Measurements from ENCODE around the gene PML.

The PML gene

GRCh38 chr15:74032046-74032445 lies 37.5 kb downstream of the PML start:
- no peak overlapping the region for H3K27ac ChIP-seq (ENCODE audit: low read depth, low read length)
- H3K27me3 ChIP-seq (ENCODE audit: control insufficient read depth in 1 of 2, insufficient read depth in 2 of 2, low read length in 2 of 2) = no peaks in the 10 kb centered on the region
- H3K4me3 ChIP-seq (ENCODE audit: low read depth in 1 of 2, low read length in 2 of 2) = no peak overlapping the region
- no peak overlapping the region for H3K9ac ChIP-seq (ENCODE audit: low read depth in 1 of 2, low read length in 2 of 2)
- H3K9me3 ChIP-seq (ENCODE audit: control insufficient read depth in 1 of 2, low read length in 2 of 2) = no peaks in the 10 kb centered on the region
- H3K36me3 ChIP-seq (ENCODE audit: control insufficient read depth in 1 of 2, insufficient read depth in 2 of 2, low read length in 2 of 2) = peaks cover 33 to 63% of the 10 kb centered on the region in 2 donors
- peaks cover 0 to 10% of the 10 kb centered on the region in 2 donors for H3K4me1 ChIP-seq (ENCODE audit: control insufficient read depth in 1 of 2, insufficient read depth in 2 of 2, low read length in 2 of 2)

- no peak overlapping the region for H3K4me3 ChIP-seq (ENCODE audit: low read depth in 1 of 2, low read length in 2 of 2)
- H3K9ac ChIP-seq (ENCODE audit: low read depth in 1 of 2, low read length in 2 of 2) = no peak overlapping the region
- H3K27ac ChIP-seq (ENCODE audit: low read depth, low read length) = no peak overlapping the region
- no peaks in the 10 kb centered on the region for H3K9me3 ChIP-seq (ENCODE audit: control insufficient read depth in 1 of 2, low read length in 2 of 2)
- peaks cover 0 to 7% of the 10 kb centered on the region in 2 donors for H3K4me1 ChIP-seq (ENCODE audit: control insufficient read depth in 1 of 2, insufficient read depth in 2 of 2, low read length in 2 of 2)
- H3K36me3 ChIP-seq (ENCODE audit: control insufficient read depth in 1 of 2, insufficient read depth in 2 of 2, low read length in 2 of 2) = peaks cover 34 to 60% of the 10 kb centered on the region in 2 donors
- no peaks in the 10 kb centered on the region for H3K27me3 ChIP-seq (ENCODE audit: control insufficient read depth in 1 of 2, insufficient read depth in 2 of 2, low read length in 2 of 2)
Measured at GRCh38 chr15:74032606-74033561, 38.4 kb downstream of the PML start.

GRCh38 chr15:74034206-74034755 lies 39.8 kb downstream of the PML start:
- H3K9ac ChIP-seq (ENCODE audit: low read depth in 1 of 2, low read length in 2 of 2) = no peak overlapping the region
- H3K9me3 ChIP-seq (ENCODE audit: control insufficient read depth in 1 of 2, low read length in 2 of 2) = no peaks in the 10 kb centered on the region
- no peak overlapping the region for H3K4me3 ChIP-seq (ENCODE audit: low read depth in 1 of 2, low read length in 2 of 2)
- peaks cover 0 to 15% of the 10 kb centered on the region in 2 donors for H3K4me1 ChIP-seq (ENCODE audit: control insufficient read depth in 1 of 2, insufficient read depth in 2 of 2, low read length in 2 of 2)
- no peak overlapping the region for H3K27ac ChIP-seq (ENCODE audit: low read depth, low read length)
- peaks cover 34 to 55% of the 10 kb centered on the region in 2 donors for H3K36me3 ChIP-seq (ENCODE audit: control insufficient read depth in 1 of 2, insufficient read depth in 2 of 2, low read length in 2 of 2)
- no peaks in the 10 kb centered on the region for H3K27me3 ChIP-seq (ENCODE audit: control insufficient read depth in 1 of 2, insufficient read depth in 2 of 2, low read length in 2 of 2)

DNA sequence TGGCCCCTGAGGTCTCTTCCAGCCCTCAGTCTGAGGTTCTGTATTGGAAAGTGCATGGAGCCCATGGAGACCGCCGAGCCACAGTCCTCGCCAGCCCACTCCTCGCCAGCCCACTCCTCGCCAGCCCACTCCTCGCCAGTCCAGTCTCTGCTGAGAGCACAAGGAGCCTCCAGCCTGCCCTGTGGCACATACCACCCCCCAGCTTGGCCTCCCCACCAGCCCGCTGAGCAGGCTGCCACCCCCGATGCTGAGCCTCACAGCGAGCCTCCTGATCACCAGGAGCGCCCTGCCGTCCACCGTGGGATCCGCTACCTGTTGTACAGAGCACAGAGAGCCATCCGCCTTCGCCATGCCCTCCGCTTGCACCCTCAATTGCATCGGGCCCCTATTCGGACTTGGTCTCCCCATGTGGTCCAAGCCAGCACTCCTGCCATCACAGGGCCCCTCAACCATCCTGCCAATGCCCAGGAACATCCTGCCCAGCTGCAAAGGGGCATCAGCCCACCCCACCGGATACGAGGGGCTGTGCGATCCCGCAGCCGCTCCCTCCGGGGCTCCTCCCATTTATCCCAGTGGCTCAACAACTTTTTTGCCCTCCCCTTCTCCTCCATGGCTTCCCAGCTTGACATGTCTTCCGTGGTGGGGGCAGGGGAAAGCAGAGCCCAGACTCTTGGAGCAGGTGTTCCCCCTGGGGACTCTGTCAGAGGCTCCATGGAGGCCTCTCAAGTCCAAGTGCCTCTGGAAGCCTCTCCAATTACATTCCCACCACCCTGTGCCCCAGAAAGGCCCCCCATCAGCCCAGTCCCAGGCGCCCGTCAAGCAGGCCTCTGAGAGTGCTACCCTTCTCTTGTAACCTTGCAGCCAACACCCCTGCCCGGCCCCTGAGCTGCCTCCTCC lies 40.9 kb downstream of the PML start:
- Histone ChIP-seq H3K9me3 (ENCODE audit: control insufficient read depth in 1 of 2, low read length in 2 of 2) (no peaks in the 10 kb centered on the region), H3K27ac (ENCODE audit: low read depth, low read length) (no peak overlapping the region), H3K36me3 (ENCODE audit: control insufficient read depth in 1 of 2, insufficient read depth in 2 of 2, low read length in 2 of 2) (peaks cover 34 to 55% of the 10 kb centered on the region in 2 donors), H3K27me3 (ENCODE audit: control insufficient read depth in 1 of 2, insufficient read depth in 2 of 2, low read length in 2 of 2) (no peaks in the 10 kb centered on the region), H3K9ac (ENCODE audit: low read depth in 1 of 2, low read length in 2 of 2) (no peak overlapping the region), H3K4me3 (ENCODE audit: low read depth in 1 of 2, low read length in 2 of 2) (no peak overlapping the region), H3K4me1 (ENCODE audit: control insufficient read depth in 1 of 2, insufficient read depth in 2 of 2, low read length in 2 of 2) (peaks cover 0 to 22% of the 10 kb centered on the region in 2 donors)

DNA sequence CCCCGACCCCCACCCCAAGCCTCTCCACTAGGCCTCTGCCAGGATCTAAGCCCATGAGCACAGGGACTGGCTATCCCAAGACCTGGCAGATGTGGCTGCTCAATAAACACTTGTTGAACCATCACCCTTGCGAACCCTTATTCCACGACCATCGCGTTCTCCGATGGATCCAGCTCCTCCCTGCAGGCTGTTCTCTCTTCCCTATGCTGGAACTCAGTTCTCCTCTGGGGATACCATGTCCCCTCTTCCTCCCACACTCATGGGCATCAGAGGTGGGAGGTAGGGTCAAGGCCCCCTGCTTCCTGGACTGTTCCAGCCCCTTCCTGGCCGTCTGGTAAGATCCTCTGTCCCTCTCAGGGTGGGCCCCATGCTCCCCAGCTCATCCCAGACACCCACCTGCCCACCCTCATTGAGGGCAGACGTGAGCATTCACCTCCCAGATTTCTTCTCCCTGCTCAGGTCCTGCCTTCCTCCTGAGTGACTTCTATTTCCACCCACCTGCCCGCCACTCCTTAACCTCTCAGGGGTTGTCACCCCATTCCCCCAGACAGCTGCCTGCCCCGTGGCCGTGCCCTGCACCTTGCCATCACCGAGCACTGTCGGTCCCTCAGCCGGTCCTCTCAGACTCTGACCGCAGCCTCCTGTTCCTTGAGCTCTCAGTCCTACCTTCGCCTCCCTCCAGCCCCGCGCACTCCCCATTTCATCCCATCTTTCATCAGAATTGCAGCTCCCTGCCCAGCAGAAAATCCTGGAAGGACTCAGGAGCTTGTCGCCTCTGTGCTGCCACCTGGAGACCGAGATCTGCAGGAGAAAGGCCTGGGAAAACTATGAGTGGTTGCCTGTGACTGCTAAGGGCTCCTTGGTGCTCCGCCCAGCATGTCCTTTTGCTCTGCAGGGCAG lies 42.0 kb downstream of the PML start:
- Histone ChIP-seq H3K4me3 (ENCODE audit: low read depth in 1 of 2, low read length in 2 of 2) (no peak overlapping the region), H3K27me3 (ENCODE audit: control insufficient read depth in 1 of 2, insufficient read depth in 2 of 2, low read length in 2 of 2) (no peaks in the 10 kb centered on the region), H3K9me3 (ENCODE audit: control insufficient read depth in 1 of 2, low read length in 2 of 2) (no peaks in the 10 kb centered on the region), H3K4me1 (ENCODE audit: control insufficient read depth in 1 of 2, insufficient read depth in 2 of 2, low read length in 2 of 2) (peaks cover 0 to 22% of the 10 kb centered on the region in 2 donors), H3K27ac (ENCODE audit: low read depth, low read length) (no peak overlapping the region), H3K36me3 (ENCODE audit: control insufficient read depth in 1 of 2, insufficient read depth in 2 of 2, low read length in 2 of 2) (peaks cover 34 to 58% of the 10 kb centered on the region in 2 donors), H3K9ac (ENCODE audit: low read depth in 1 of 2, low read length in 2 of 2) (no peak overlapping the region)

DNA sequence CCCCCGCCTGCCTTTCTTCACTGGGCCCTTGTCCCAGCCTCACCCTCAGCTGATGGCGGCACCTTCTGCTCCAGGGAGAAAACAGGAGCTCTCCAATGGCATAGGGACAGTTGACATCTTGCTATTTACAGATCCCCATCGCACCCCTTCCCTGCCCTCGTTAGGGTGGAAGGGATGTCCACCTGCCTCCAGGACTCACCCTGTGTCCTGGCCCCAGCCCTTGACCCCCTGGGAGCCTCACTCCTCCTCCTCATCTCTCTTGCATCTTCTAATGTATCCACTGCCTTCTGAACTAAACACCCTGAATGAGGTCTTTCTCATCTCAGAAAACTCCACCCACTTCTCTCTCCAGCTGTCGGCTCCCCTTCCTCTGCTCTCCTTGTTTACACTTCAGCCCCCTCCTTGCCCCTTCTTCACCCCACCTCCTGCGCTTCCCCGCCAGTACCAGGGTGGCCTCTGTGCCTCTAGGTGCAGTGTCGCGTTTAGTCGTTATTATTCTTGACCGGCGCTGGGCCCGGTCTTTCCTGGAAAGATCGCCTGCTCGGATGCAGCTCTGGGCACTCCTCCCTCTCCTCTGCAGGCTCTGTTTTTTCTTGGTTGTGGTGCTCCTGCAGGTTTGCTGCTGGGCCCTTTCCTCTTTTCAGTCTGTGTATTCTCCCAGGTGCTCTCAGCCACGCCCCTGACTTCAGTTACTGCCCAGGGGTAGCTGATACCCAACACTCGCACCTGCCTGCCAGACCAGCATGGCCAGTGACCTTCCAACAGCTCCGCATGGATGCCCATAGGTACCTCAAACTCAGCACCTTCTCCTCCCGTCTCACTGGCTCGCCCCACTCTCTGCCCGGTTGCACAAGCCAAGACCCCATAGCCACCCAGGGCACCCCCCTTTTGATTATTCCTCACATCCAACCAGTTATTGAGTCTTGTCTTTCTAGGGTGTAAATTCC lies 42.9 kb downstream of the PML start:
- no peak overlapping the region for H3K4me3 ChIP-seq (ENCODE audit: low read depth in 1 of 2, low read length in 2 of 2)
- H3K4me1 ChIP-seq (ENCODE audit: control insufficient read depth in 1 of 2, insufficient read depth in 2 of 2, low read length in 2 of 2) = peaks cover 0 to 28% of the 10 kb centered on the region in 2 donors
- no peak overlapping the region for H3K9ac ChIP-seq (ENCODE audit: low read depth in 1 of 2, low read length in 2 of 2)
- no peaks in the 10 kb centered on the region for H3K27me3 ChIP-seq (ENCODE audit: control insufficient read depth in 1 of 2, insufficient read depth in 2 of 2, low read length in 2 of 2)
- peaks cover 33 to 51% of the 10 kb centered on the region in 2 donors for H3K36me3 ChIP-seq (ENCODE audit: control insufficient read depth in 1 of 2, insufficient read depth in 2 of 2, low read length in 2 of 2)
- H3K27ac ChIP-seq (ENCODE audit: low read depth, low read length) = no peak overlapping the region
- no peaks in the 10 kb centered on the region for H3K9me3 ChIP-seq (ENCODE audit: control insufficient read depth in 1 of 2, low read length in 2 of 2)

DNA sequence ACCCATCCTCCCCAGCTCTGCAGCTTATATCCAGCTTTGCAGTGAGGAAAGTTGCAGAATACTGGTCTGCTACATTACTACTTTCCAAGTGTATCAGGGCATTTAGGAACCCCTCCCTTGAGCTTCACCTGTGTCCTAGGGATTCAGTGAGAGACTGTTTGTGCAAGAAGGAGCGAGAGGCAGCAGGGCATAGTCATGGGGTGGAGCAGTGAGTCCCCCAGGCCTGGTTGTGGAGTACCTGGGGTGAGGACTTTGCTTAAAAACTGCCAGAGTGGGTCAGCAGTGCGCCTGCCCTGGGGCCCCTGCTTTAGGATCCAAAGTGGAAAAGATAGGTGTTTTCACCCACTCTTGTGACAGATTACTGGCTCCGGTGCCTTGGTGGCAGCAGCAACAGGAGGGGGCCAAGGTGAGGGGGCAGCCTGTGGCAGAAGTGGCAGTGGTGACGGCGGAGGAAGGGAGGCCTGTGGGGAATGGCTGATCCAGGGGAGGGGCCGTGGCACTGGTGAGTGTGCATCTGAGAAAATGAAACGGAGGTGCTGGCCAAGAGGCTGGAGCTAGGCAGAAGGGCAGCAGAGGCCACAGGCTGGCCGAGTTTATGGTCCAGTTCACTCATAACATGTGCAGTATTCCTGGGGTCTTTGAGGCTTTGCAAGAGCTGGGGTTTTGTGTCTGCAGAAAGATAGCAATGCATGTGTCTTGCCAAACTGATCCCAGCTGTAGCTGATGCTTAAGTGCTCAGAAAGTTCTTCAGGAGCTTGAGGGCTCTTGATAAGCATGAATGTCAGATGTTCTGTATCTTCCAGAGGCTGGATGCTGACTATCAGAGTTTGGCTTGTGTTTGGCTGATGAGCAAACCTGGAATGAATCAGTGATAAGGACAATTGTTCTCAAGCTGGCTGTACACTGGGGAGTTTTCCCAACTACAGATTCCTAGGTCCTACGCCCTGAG lies 44.5 kb downstream of the PML start:
- Histone ChIP-seq H3K27me3 (ENCODE audit: control insufficient read depth in 1 of 2, insufficient read depth in 2 of 2, low read length in 2 of 2) (no peaks in the 10 kb centered on the region), H3K9me3 (ENCODE audit: control insufficient read depth in 1 of 2, low read length in 2 of 2) (no peaks in the 10 kb centered on the region), H3K4me3 (ENCODE audit: low read depth in 1 of 2, low read length in 2 of 2) (no peak overlapping the region), H3K9ac (ENCODE audit: low read depth in 1 of 2, low read length in 2 of 2) (no peak overlapping the region), H3K27ac (ENCODE audit: low read depth, low read length) (no peak overlapping the region), H3K36me3 (ENCODE audit: control insufficient read depth in 1 of 2, insufficient read depth in 2 of 2, low read length in 2 of 2) (peaks cover 27 to 48% of the 10 kb centered on the region in 2 donors), H3K4me1 (ENCODE audit: control insufficient read depth in 1 of 2, insufficient read depth in 2 of 2, low read length in 2 of 2) (peaks cover 0 to 31% of the 10 kb centered on the region in 2 donors)

- H3K9me3 ChIP-seq (ENCODE audit: control insufficient read depth in 1 of 2, low read length in 2 of 2) = no peaks in the 10 kb centered on the region
- peaks cover 22 to 41% of the 10 kb centered on the region in 2 donors for H3K36me3 ChIP-seq (ENCODE audit: control insufficient read depth in 1 of 2, insufficient read depth in 2 of 2, low read length in 2 of 2)
- H3K4me1 ChIP-seq (ENCODE audit: control insufficient read depth in 1 of 2, insufficient read depth in 2 of 2, low read length in 2 of 2) = peaks cover 0 to 33% of the 10 kb centered on the region in 2 donors
- H3K27ac ChIP-seq (ENCODE audit: low read depth, low read length) = no peak overlapping the region
- H3K27me3 ChIP-seq (ENCODE audit: control insufficient read depth in 1 of 2, insufficient read depth in 2 of 2, low read length in 2 of 2) = no peaks in the 10 kb centered on the region
- H3K4me3 ChIP-seq (ENCODE audit: low read depth in 1 of 2, low read length in 2 of 2) = no peak overlapping the region
- no peak overlapping the region for H3K9ac ChIP-seq (ENCODE audit: low read depth in 1 of 2, low read length in 2 of 2)
Measured at GRCh38 chr15:74039656-74040010, 45.1 kb downstream of the PML start.

Data from duodenal mucosa (tissue), 2 donors.